ENCODE data around the gene RSBN1L.
A peak's percentile ranks its signal among the peaks of the same experiment; 100 is the strongest.

The RSBN1L gene

DNA sequence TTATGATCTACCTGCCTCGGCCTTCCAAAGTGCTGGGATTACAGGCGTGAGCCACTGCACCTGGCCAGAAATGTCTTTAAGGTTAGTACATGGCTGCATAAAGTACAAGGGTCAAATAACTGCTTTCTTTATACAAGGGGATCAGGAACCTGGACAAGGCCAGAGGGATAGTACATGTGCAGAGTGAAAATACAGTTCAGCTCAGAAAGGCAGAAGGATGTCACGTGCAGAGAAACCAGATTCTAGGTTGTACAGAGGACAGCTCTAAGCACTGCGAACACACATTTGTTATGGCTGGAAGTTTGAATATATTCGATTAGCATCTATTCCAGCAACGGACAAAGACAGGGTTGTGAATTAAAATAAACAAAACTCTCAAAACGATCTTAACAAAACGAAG, 6.0 kb upstream of the RSBN1L start:
- H3K79me2 ChIP-seq (ENCODE audit: insufficient read depth, low read length): peaks cover under 1% of the 10 kb centered on the region; the same call in 1 of the 2 replicates

DNA sequence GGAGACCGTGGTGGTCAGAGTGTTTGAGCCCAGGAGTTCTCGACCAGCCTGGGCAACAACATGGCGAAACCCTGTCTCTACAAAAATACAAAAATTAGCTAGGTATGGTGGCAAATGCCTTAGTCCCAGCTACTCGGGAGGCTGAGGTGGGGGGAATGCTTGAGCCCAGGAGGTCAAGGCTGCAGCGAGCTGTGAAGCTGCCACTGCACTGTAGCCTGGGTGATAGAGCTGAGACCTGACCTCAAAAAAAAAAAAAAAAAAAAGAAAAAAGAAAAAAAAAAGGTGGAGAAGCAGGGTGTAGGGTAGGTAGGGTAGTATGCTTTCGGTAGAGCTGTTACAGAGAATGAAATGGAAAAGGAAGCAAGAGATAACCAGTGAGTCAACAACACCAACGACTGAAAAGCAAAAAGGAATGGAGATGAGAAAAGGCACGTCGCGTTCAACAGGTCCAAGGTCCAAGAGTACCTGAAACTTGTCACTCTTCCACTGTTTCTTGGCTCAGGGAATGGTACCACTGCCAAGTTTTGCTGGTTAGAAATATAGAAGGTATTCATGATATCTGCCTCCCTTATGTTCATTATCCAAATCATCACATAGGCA, 4.3 kb upstream of the RSBN1L start:
- H3K27me3 ChIP-seq (ENCODE audit: insufficient read depth, low read length, poor library complexity, severe bottlenecking): no peaks in the 10 kb centered on the region
- H3F3A ChIP-seq (ENCODE audit: low read depth): no peaks in the 10 kb centered on the region
- H2AFZ ChIP-seq (ENCODE audit: low read length): no peak overlapping the region
- no peak overlapping the region for H3K9ac ChIP-seq (ENCODE audit: low read depth, low read length, poor library complexity, severe bottlenecking)
- peaks cover 5% of the 10 kb centered on the region for H4K20me1 ChIP-seq (ENCODE audit: insufficient read depth, low read length, poor library complexity, severe bottlenecking)
- peaks cover 22% of the 10 kb centered on the region for H3K4me1 ChIP-seq (ENCODE audit: insufficient read depth, low read length, poor library complexity, severe bottlenecking)
- TF ChIP-seq EZH2phosphoT487 (IDR thresholded peaks at IDR 0.05; ENCODE audit: borderline replicate concordance): no peak
- TF ChIP-seq, protein P1, sequence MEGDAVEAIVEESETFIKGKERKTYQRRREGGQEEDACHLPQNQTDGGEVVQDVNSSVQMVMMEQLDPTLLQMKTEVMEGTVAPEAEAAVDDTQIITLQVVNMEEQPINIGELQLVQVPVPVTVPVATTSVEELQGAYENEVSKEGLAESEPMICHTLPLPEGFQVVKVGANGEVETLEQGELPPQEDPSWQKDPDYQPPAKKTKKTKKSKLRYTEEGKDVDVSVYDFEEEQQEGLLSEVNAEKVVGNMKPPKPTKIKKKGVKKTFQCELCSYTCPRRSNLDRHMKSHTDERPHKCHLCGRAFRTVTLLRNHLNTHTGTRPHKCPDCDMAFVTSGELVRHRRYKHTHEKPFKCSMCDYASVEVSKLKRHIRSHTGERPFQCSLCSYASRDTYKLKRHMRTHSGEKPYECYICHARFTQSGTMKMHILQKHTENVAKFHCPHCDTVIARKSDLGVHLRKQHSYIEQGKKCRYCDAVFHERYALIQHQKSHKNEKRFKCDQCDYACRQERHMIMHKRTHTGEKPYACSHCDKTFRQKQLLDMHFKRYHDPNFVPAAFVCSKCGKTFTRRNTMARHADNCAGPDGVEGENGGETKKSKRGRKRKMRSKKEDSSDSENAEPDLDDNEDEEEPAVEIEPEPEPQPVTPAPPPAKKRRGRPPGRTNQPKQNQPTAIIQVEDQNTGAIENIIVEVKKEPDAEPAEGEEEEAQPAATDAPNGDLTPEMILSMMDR (conservative IDR thresholded peaks at IDR 0.05; ENCODE audit: low read length): no peak
- peak overlapping the region; percentile 16 for H3K4me3 ChIP-seq (ENCODE audit: low read length, poor library complexity, severe bottlenecking)
- peak overlapping the region; percentile 28 for H3K4me2 ChIP-seq (ENCODE audit: low read depth, low read length, poor library complexity, severe bottlenecking)
- H3K79me2 ChIP-seq (ENCODE audit: insufficient read depth, low read length): peaks cover 13% of the 10 kb centered on the region
- no peaks in the 10 kb centered on the region for H3K9me3 ChIP-seq (ENCODE audit: insufficient read depth, low read depth, low read length)
- H3K36me3 ChIP-seq (ENCODE audit: insufficient read depth, low read length): no peaks in the 10 kb centered on the region
- H3K9me2 ChIP-seq (replicated peaks; ENCODE audit: low read depth, low read length): no peaks in the 10 kb centered on the region

More for the DNA sequence above, 6.0 kb upstream of the RSBN1L start:
- H4K20me1 ChIP-seq (ENCODE audit: insufficient read depth, low read length, poor library complexity, severe bottlenecking): peaks cover 4% of the 10 kb centered on the region
- no peak overlapping the region for H3K9ac ChIP-seq (ENCODE audit: low read depth, low read length, poor library complexity, severe bottlenecking)
- H3K27me3 ChIP-seq (ENCODE audit: insufficient read depth, low read length, poor library complexity, severe bottlenecking): no peaks in the 10 kb centered on the region
- H3K4me2 ChIP-seq (ENCODE audit: low read depth, low read length, poor library complexity, severe bottlenecking): no peak overlapping the region
- no peaks in the 10 kb centered on the region for H3K9me2 ChIP-seq (replicated peaks; ENCODE audit: low read depth, low read length)
- no peak overlapping the region for H3K4me3 ChIP-seq (ENCODE audit: low read length, poor library complexity, severe bottlenecking)
- TF ChIP-seq, protein P1 (conservative IDR thresholded peaks at IDR 0.05; ENCODE audit: low read length): no peak
- TF ChIP-seq EZH2phosphoT487 (IDR thresholded peaks at IDR 0.05; ENCODE audit: borderline replicate concordance): no peak
- no peaks in the 10 kb centered on the region for H3K36me3 ChIP-seq (ENCODE audit: insufficient read depth, low read length)
- H3F3A ChIP-seq (ENCODE audit: low read depth): no peaks in the 10 kb centered on the region
- peaks cover 34% of the 10 kb centered on the region for H3K4me1 ChIP-seq (ENCODE audit: insufficient read depth, low read length, poor library complexity, severe bottlenecking)
- H2AFZ ChIP-seq (ENCODE audit: low read length): no peak overlapping the region
- H3K9me3 ChIP-seq (ENCODE audit: insufficient read depth, low read depth, low read length): no peaks in the 10 kb centered on the region

DNA sequence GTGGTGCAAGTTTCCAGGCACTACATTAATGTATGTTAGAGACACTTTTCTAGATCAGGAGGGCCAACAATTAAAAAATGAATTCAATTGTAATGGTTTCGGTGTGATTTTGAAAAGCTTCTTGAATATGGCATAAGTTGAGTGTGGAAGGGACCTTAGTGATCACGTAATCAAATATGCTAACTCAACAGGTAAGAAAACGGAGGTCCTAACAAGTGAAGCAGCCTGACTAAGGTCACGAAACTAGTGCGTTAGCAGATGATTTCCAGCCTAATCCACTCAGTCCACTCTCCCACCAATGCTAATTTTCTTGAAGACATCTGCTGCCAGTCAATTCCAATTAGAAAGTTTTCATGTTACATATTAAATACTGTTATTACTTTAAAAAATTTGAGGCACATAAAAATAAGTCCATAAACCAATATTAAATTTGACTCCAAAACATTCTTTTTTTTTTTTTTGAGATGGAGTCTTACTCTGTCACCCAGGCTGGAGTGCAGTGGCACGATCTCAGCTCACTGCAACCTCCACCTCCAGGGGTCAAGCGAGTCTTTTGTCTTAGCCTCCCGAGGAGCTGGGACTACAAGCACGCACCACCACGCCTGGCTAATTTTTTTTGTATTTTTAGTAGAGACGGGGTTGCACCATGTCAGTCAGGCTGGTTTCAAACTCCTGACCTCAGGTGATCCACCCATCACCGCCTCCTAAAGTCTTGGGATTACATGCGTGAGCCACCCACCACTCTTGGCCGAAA, 2.3 kb upstream of the RSBN1L start:
- TF ChIP-seq, protein P1 (conservative IDR thresholded peaks at IDR 0.05; ENCODE audit: low read length): no peak
- TF ChIP-seq EZH2phosphoT487 (IDR thresholded peaks at IDR 0.05; ENCODE audit: borderline replicate concordance): no peak
- H3K9me2 ChIP-seq (replicated peaks; ENCODE audit: low read depth, low read length): no peaks in the 10 kb centered on the region
- H4K20me1 ChIP-seq (ENCODE audit: insufficient read depth, low read length, poor library complexity, severe bottlenecking): peaks cover 21% of the 10 kb centered on the region
- no peaks in the 10 kb centered on the region for H3K27me3 ChIP-seq (ENCODE audit: insufficient read depth, low read length, poor library complexity, severe bottlenecking)
- H2AFZ ChIP-seq (ENCODE audit: low read length): no peak overlapping the region
- H3K9me3 ChIP-seq (ENCODE audit: insufficient read depth, low read depth, low read length): no peaks in the 10 kb centered on the region
- peak overlapping the region; percentile 34 for H3K4me2 ChIP-seq (ENCODE audit: low read depth, low read length, poor library complexity, severe bottlenecking)
- H3K36me3 ChIP-seq (ENCODE audit: insufficient read depth, low read length): no peaks in the 10 kb centered on the region
- H3K4me3 ChIP-seq (ENCODE audit: low read length, poor library complexity, severe bottlenecking): peak overlapping the region; percentile 35
- H3K79me2 ChIP-seq (ENCODE audit: insufficient read depth, low read length): peaks cover 34% of the 10 kb centered on the region
- no peaks in the 10 kb centered on the region for H3F3A ChIP-seq (ENCODE audit: low read depth)
- H3K9ac ChIP-seq (ENCODE audit: low read depth, low read length, poor library complexity, severe bottlenecking): no peak overlapping the region
- H3K4me1 ChIP-seq (ENCODE audit: insufficient read depth, low read length, poor library complexity, severe bottlenecking): peaks cover 23% of the 10 kb centered on the region
